ENCODE measurements around the gene CDH4. TPM values are rescaled to one million over a fixed set of nuclear protein-coding genes. Genes with fewer than 3 reads are reported as not detected.

The CDH4 gene
- total RNA-seq, 1 donor from 2014 or later = 0.23 TPM

DNA sequence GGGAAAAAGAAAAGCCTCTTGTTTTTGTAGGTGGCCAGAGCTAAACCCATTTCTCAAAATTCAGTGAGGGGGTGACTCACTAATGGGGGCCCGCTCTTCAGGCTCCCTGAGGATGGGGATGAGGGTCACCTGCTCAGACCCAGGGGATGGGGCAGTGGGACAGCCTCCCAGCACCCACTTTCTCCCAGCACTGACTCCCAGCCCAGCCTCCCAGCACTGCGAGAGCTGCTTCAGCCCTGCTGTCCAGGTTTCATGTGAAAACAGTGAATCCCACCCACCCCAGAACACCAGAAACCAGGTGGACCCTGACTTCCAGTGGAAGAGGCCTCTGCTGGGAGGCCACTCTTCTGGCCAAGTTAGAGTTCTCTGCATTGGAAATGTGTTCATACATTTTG is 362.6 kb downstream of the CDH4 start:
- H3K27ac Mint-ChIP-seq (ENCODE audit: unreplicated experiment) = no peak overlapping the region
- no peaks in the 10 kb centered on the region for H3K36me3 Mint-ChIP-seq (ENCODE audit: low read depth, unreplicated experiment)
- no peaks in the 10 kb centered on the region for H3K4me1 Mint-ChIP-seq (ENCODE audit: unreplicated experiment)
- H3K27me3 Mint-ChIP-seq (ENCODE audit: unreplicated experiment) = peaks cover 8% of the 10 kb centered on the region
- no peak overlapping the region for H3K4me3 Mint-ChIP-seq (ENCODE audit: unreplicated experiment)
- TF ChIP-seq, protein P1, sequence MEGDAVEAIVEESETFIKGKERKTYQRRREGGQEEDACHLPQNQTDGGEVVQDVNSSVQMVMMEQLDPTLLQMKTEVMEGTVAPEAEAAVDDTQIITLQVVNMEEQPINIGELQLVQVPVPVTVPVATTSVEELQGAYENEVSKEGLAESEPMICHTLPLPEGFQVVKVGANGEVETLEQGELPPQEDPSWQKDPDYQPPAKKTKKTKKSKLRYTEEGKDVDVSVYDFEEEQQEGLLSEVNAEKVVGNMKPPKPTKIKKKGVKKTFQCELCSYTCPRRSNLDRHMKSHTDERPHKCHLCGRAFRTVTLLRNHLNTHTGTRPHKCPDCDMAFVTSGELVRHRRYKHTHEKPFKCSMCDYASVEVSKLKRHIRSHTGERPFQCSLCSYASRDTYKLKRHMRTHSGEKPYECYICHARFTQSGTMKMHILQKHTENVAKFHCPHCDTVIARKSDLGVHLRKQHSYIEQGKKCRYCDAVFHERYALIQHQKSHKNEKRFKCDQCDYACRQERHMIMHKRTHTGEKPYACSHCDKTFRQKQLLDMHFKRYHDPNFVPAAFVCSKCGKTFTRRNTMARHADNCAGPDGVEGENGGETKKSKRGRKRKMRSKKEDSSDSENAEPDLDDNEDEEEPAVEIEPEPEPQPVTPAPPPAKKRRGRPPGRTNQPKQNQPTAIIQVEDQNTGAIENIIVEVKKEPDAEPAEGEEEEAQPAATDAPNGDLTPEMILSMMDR (IDR thresholded peaks at IDR 0.05; ENCODE audit: unreplicated experiment) = no peak
- DNase-seq (ENCODE audit: low spot score) = no peak
- H3K9me3 Mint-ChIP-seq (ENCODE audit: unreplicated experiment) = no peaks in the 10 kb centered on the region

DNA sequence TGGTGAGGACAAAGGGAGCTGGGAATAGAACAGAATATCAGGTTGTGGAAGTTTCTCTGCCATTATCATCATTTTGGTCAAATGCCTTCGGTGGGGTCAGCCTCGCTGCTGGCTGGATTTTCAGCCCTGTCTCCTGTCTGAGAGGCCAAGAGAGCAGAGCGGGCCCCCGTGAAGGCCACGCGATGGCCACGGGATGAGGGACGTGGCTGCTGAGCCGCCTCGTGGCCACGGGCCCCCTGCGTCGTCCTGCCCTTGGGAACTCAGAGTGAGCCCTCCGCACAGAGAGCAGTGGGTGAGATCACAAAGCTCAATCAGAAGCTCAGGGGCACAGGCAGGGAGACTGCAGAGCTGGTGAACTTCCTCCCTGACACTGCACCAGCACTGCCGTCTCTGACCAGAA is 363.7 kb downstream of the CDH4 start:
- no peak overlapping the region for H3K27ac Mint-ChIP-seq (ENCODE audit: unreplicated experiment)
- H3K4me1 Mint-ChIP-seq (ENCODE audit: unreplicated experiment) = no peaks in the 10 kb centered on the region
- H3K36me3 Mint-ChIP-seq (ENCODE audit: low read depth, unreplicated experiment) = no peaks in the 10 kb centered on the region
- peak overlapping the region; percentile 59 for H3K4me3 Mint-ChIP-seq (ENCODE audit: unreplicated experiment)
- H3K9me3 Mint-ChIP-seq (ENCODE audit: unreplicated experiment) = no peaks in the 10 kb centered on the region
- TF ChIP-seq, protein P1 (IDR thresholded peaks at IDR 0.05; ENCODE audit: unreplicated experiment) = no peak
- no peak for DNase-seq (ENCODE audit: low spot score)
- peaks cover 7% of the 10 kb centered on the region for H3K27me3 Mint-ChIP-seq (ENCODE audit: unreplicated experiment)

DNA sequence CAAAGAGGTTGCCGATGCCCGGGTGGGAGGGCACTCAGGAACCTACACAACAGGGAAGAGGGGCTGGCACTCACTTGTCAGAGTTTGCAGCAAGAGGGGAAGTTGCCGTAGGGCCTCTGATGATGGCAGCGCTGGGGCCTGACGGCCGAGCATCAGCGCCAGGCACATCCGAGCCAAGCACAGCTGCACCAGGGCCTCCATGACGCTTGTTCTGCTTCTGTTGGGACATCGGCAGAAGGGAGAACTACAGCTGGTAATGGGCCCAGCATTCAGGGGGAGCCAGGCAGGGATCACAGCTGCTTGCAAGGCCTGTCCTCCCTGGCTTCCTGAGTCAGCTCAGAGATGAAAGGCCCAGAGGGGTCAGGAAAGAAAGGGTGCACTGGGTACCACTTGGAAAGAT is 367.7 kb downstream of the CDH4 start:
- TF ChIP-seq, protein P1 (IDR thresholded peaks at IDR 0.05; ENCODE audit: unreplicated experiment) = no peak
- H3K9me3 Mint-ChIP-seq (ENCODE audit: unreplicated experiment) = no peaks in the 10 kb centered on the region

DNA sequence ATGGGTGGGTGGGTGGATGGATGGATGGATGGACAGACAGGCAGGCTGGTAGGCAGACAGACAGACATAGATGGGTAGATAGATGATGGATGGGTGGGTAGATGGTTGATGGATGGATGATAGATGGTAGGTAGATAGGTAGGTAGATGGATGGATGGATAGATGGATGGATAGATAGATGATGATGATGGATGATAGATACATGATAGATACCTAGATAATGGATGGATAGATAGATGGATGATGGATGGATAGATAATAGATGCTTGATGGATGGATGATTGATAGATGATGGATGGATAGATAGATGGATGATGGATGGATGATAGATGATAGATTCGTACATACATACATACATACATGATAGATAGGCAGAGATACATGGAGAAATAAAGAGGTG is 368.1 kb downstream of the CDH4 start:
- H3K4me1 Mint-ChIP-seq (ENCODE audit: unreplicated experiment) = no peaks in the 10 kb centered on the region
- no peak for DNase-seq (ENCODE audit: low spot score)
- peaks cover 7% of the 10 kb centered on the region for H3K27me3 Mint-ChIP-seq (ENCODE audit: unreplicated experiment)
- no peak overlapping the region for H3K27ac Mint-ChIP-seq (ENCODE audit: unreplicated experiment)
- H3K36me3 Mint-ChIP-seq (ENCODE audit: low read depth, unreplicated experiment) = no peaks in the 10 kb centered on the region
- H3K9me3 Mint-ChIP-seq (ENCODE audit: unreplicated experiment) = no peaks in the 10 kb centered on the region
- TF ChIP-seq, protein P1 (IDR thresholded peaks at IDR 0.05; ENCODE audit: unreplicated experiment) = no peak
- no peak overlapping the region for H3K4me3 Mint-ChIP-seq (ENCODE audit: unreplicated experiment)

More for the DNA sequence above, 367.7 kb downstream of the CDH4 start:
- no peak overlapping the region for H3K27ac Mint-ChIP-seq (ENCODE audit: unreplicated experiment)
- no peaks in the 10 kb centered on the region for H3K4me1 Mint-ChIP-seq (ENCODE audit: unreplicated experiment)
- H3K36me3 Mint-ChIP-seq (ENCODE audit: low read depth, unreplicated experiment) = no peaks in the 10 kb centered on the region
- DNase-seq (ENCODE audit: low spot score) = no peak
- peaks cover 7% of the 10 kb centered on the region for H3K27me3 Mint-ChIP-seq (ENCODE audit: unreplicated experiment)
- H3K4me3 Mint-ChIP-seq (ENCODE audit: unreplicated experiment) = no peak overlapping the region

DNA sequence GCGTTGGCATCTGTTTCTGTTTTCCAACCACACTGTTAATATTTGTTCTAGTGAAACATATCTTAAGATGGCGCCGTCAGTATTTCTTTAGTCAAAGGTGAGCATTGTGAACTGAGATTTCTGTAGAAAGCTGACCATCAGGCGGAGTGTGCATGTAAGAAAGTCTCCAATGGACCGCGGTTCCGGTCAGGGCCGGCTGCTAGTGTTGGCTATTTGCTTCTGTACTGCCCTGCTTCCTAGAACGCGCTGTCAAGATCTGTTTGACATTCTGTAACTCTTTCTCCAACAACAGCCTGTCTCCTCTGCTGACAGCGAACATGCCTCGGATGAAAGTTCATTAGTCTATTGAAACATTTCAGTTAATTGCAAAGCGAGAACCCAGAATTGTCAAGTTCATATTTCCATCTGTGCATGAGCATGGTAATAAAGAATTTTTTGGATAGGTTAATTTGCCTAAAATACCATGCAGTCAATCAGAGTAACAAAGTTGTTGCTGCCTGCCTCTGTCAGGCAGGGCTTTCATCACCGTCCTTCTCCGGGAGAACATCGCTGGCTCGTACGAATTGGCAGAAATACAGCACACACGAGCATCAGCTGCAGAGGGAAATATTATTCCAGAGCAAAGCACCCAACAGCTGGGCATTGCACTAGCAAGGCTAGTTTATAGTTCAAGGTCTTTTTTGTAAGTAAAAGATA is 369.1 kb downstream of the CDH4 start:
- Mint-ChIP-seq H3K27ac (ENCODE audit: unreplicated experiment) (no peak overlapping the region), H3K4me3 (ENCODE audit: unreplicated experiment) (no peak overlapping the region), H3K9me3 (ENCODE audit: unreplicated experiment) (no peaks in the 10 kb centered on the region), H3K36me3 (ENCODE audit: low read depth, unreplicated experiment) (no peaks in the 10 kb centered on the region), H3K27me3 (ENCODE audit: unreplicated experiment) (peaks cover 7% of the 10 kb centered on the region), H3K4me1 (ENCODE audit: unreplicated experiment) (no peaks in the 10 kb centered on the region)
- DNase-seq (ENCODE audit: low spot score) = no peak
- TF ChIP-seq, protein P1 (IDR thresholded peaks at IDR 0.05; ENCODE audit: unreplicated experiment) = no peak

Data from endothelial cell (in vitro differentiated cells).